GM19328 (cell line): ENCODE measurements around the gene GPR3.
A peak's percentile ranks its signal among the peaks of the same experiment; 100 is the strongest.

Experiments used
- ATAC-seq: cut with Tn5 transposase; IDR thresholded peaks from one replicate; pipeline ENCODE4 v1.9.1; 2021; ENCODE audit warnings: mild to moderate bottlenecking, moderate library complexity; ENCODE audit not compliant: unreplicated experiment

Gene GPR3, protein sequence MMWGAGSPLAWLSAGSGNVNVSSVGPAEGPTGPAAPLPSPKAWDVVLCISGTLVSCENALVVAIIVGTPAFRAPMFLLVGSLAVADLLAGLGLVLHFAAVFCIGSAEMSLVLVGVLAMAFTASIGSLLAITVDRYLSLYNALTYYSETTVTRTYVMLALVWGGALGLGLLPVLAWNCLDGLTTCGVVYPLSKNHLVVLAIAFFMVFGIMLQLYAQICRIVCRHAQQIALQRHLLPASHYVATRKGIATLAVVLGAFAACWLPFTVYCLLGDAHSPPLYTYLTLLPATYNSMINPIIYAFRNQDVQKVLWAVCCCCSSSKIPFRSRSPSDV

GRCh38 chr1:27392096-27392777, at the start of gene GPR3:
Gene GPR3, plus strand, starts transcription at chr1:27392622. Its CDS starts 1,177 bp downstream, at chr1:27393799.
- peak; percentile 67 for ATAC-seq

GRCh38 chr1:27342778-27343638, 49.4 kb upstream of the GPR3 start:
- ATAC-seq = no peak

DNA sequence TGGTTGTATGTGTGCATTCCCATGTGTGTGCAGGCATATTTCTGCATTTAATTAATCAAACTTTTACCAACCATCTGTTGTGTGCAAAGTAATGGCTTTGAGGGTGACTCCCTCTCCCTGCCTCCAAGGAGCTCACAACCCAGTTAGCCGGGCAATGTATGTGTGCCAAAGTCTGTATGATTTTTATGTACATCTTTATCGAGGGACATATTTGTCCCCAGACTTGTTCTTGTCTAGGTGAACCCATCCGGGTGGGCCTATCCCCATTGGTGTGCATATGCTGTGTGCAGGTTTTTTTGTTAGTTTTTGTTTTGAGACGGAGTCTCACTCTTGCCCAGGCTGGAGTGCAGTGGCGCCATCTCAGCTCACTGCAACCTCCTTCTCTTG, 48.8 kb upstream of the GPR3 start:
- ATAC-seq = no peak

- no peak for ATAC-seq
Observed at GRCh38 chr1:27345272-27345671, 47.1 kb upstream of the GPR3 start.

DNA sequence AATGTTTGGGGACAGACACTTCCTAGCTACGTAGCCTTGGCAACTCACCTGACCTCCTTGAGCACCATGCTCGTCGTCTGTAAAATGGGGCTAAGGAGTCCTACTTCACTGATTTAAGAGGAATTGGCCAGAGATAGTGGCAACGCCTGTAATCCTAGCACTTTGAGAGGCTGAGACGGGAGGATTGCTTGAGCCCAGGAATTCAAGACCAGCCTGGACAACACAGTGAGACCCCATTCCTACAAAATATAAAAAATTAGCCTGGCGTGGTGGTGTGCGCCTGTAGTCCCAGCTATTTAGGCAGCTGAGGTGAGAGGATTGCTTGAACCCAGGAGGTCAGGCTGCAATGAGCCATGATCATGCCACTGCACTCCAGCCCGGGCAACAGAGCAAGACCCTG, 46.1 kb upstream of the GPR3 start:
- no peak for ATAC-seq

- no peak for ATAC-seq
Observed at GRCh38 chr1:27346991-27347624, 45.3 kb upstream of the GPR3 start.

DNA sequence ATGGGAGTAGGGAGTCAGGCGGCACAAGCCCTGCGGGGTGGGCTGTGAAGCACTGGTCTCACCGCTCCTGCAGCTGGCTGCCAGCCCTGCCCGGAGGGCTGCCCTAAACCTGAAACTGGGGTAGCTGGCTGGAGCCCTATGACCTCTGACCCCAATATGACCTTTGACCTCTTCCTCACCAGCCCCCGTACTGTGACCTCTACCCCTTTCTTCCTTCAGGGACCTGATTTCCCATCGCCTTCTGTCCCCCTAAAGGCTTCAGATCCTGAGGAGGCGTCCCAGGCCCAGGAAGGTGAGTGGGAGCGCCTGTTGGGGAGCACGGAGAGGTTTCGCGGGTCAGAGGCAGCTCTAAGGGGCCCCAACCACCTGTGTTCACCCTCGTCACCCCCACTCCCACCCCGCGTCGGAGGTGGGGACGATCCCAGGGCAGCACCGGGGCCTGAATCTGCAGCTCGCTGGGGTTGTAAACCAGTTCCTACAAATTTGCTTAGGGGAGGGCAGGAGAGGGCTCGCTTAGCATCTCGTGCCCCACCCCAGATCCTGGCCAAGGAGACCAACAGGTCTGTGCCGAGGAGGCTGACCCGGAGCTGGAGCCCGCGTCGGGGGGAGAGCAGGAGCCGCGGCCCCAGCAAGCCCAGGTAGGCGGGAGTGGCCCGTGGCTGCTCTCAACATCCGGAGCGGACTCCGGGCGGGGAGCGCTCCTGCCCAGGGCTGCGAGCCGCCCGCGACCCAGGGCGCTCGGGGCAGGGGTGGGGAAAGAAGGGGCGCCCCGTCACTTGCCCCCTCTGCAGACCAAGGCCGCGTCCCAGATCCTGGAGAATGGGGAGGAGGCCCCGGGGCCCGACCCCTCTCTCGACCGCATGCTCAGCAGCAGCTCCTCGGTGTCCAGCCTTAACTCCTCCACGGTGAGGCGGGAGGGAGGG, 43.3 kb upstream of the GPR3 start:
- no peak for ATAC-seq

DNA sequence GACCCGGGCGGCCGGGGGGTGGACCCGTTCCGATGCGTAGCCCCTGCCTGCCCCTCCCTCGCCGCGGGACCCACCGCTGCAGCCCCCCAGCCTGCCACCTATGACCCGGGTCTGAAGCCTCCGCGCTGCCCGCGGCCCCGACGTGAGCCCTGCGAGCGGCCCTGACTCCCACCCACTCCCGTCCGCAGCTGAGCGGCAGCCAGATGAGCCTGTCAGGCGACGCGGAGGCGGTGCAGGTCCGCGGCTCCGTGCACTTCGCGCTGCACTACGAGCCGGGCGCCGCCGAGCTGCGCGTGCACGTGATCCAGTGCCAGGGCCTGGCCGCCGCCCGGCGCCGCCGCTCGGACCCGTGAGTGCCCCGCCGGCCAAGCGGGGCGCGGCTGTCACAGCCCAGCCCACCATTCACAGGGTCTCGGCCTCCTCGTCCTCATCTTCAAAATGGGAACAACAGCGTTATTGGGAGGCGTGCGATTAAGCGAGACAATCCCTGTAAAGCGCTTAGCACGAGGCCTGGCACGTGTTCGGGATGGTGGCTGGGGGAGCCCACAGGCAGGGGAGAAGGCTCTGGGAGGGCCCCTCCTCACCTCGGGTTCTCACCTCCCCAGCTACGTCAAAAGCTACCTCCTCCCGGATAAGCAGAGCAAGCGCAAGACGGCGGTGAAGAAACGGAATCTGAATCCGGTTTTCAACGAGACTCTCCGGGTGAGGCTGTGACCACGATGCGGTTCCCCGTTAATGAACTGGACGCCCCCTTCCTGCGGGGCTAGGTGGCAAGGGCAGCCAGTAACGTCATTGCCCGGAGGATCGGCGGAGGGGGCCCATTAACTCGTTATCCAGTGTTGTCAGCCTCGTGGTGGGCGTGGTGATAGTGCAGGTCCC, 42.4 kb upstream of the GPR3 start:
- no peak for ATAC-seq

GRCh38 chr1:27350663-27351540, 41.5 kb upstream of the GPR3 start:
- ATAC-seq = no peak

DNA sequence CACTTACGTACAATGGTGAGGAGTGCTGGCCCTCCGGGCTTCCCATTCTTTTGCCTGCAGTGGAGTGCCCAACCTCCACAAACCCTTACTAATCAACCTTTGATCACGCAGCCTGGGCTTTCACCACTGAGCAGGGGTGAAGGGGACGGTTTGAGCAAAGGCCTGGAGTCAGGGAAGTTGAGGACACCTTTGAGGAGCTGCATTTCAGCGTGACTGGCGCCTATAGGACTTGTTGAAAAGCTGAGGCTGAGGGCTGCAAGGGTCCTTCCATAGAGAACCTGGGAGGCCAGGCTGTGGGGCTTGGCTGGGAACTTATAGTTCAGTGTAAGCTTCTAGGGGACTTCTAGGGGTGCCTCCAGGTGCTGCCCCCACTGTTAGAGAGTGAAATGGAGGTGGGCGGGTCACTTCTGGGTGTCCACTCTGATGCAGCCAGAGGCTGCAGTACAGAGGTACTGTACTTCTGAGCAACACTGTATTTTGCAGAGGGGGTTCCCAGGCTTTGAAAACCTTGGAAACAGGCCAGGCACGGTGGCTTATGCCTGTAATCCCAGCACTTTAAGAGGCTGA, 40.8 kb upstream of the GPR3 start:
- ATAC-seq = no peak

GRCh38 chr1:27353166-27353565, 39.3 kb upstream of the GPR3 start:
- no peak for ATAC-seq

DNA sequence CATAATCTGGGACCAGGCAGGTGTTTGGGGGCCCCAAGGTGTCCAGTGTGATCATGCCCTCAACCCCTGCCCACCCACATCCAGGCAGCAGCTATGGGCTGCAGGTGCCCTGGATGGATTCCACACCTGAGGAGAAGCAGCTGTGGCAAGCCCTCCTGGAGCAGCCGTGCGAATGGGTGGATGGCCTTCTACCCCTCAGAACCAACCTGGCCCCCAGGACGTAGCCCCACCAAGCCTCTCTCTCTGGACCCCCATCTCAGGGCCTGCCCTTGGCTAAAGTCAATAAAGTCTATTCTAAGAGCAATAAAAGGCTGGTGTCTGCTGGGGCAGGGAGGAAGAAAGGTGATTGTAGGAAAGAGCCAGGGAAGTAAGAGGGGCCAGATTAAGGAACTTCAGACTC, 38.8 kb upstream of the GPR3 start:
- no peak for ATAC-seq

DNA sequence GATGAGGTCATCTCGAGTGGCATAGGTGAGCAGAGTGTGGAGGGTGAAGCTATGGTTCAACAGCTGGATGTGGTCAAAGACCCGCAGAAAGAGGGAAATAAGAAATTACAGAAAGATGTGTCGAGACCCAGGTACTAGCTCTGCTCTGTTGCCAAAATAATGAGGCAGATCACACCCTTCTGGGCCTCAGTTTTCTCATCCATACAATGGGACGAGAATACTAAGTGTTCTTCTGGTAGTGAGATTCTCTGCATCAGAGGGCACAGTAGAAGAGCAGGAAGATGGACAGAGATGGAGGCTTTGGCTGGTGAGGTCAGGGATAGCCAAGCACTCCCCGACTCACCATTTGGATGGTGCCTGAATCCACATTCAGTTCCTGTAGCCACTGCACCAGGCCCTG, 36.7 kb upstream of the GPR3 start:
- ATAC-seq = no peak

DNA sequence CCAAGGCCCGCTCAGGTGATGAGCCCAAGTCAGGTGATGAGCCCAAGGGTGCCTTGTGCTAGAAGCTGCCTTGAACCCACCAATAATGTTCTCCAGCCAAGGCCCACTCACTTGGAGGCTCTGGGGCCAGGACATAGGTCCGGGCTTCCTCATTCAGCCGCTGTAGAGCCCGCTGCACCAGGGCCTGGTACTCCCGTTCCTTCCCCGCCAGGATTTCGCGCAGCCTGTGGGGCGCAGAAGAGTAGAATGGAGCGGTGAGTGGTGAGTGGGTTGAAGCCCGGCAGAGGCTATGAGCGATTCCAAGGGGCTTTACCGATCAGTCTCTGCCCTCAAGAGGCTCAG, 36.2 kb upstream of the GPR3 start:
- ATAC-seq = no peak

- ATAC-seq = no peak
Observed at GRCh38 chr1:27356619-27357280, 35.7 kb upstream of the GPR3 start.

DNA sequence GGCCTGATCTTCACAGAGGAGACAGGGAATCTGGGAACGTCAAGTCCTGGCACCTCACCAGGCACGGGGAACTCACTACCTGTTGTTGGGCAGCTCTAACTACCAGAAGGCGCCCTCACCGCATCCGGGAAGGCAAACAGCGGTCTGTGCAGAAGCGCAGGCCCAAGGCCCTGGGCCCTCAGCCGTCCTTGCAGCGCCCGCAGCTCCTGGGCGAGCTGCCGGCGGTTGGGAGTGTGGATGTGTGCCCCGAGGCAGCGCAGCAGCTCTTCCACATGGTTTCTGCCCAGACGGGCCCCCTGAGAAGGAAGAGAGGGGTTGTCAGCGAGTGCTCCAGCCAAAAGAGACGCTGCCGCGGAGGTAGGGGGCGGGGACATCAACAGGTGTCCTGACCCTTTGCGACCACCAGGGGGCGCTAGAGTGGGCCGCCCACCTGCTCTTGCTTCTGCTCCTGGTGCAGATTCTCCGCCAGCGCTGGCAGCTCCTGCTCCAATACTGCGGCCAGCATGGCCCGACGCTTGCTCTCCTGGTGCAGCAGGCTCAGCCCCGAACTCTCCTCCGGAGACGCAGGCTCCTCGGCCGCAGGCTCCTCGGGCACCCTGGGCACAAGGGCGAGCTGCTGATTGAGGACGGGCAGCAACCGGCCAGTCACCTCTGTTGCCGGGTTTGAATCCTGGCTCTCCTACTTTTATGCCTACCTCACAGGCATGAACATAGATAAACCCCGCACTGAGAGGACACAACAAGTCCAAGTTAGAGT, 35.0 kb upstream of the GPR3 start:
- ATAC-seq = no peak
